PC-9 (cell line): ENCODE results near the gene NEB. TPM values are rescaled to one million over a fixed set of nuclear protein-coding genes. Genes with fewer than 3 reads are reported as not detected.

Experiments used
- BruUV-seq: library from RNA; stranded (reverse); fragments of 400-500 nt; replicated peaks from 2 replicates; lab custom pipeline; 2021; lab: Mats Ljungman, UMichigan
- CTCF ChIA-PET: fragments of 300-600 bp; sonication (Branson Sonifier 250); formaldehyde crosslinking; loops from one replicate; lab custom pipeline; 2022; ENCODE audit warnings: antibody characterized with exemption; lab: Charles Lee
- POLR2A ChIA-PET: fragments of 300-600 bp; sonication (Branson Sonifier 250); formaldehyde crosslinking; loops from one replicate; lab custom pipeline; 2022; ENCODE audit warnings: antibody characterized with exemption; ENCODE audit not compliant: unreplicated experiment; lab: Charles Lee
- DNase-seq, 2 experiments: peaks; one replicate each; pipeline versions ENCODE4 v3.0.0 to v3.0.0-alpha.2; 2015 to 2022; ENCODE audit warnings: mixed read lengths in 1 of 2
- H2AFZ ChIP-seq: fragments of 200-600 bp; sonication (generic); 2 replicates; pipeline ENCODE4 v1.8.1; 2017; ENCODE audit warnings: antibody characterized with exemption
- H3F3A ChIP-seq: fragments of 200-600 bp; sonication (generic); 2 replicates; pipeline ENCODE4 v1.8.1; 2017; ENCODE audit warnings: antibody characterized with exemption, mild to moderate bottlenecking, low read depth; ENCODE audit not compliant: insufficient read depth
- H3K27ac ChIP-seq: fragments of 200-600 bp; sonication (generic); 2 replicates; pipeline ENCODE4 v1.6.1; 2016; ENCODE audit warnings: mixed run types
- H3K27me3 ChIP-seq: fragments of 200-600 bp; sonication (generic); 2 replicates; pipeline ENCODE4 v1.6.1; 2016; ENCODE audit warnings: low read depth, mixed run types; ENCODE audit not compliant: insufficient read depth
- H3K36me3 ChIP-seq: fragments of 200-600 bp; sonication (generic); 2 replicates; pipeline ENCODE4 v1.6.1; 2016; ENCODE audit warnings: low read depth, mixed run types
- H3K4me1 ChIP-seq: fragments of 200-600 bp; sonication (generic); replicated peaks from 2 replicates; pipeline ENCODE4 v1.6.1; 2016; ENCODE audit warnings: mixed run types; ENCODE audit not compliant: insufficient read depth
- H3K4me2 ChIP-seq: fragments of 200-600 bp; sonication (generic); 2 replicates; pipeline ENCODE4 v1.6.1; 2017; ENCODE audit warnings: mixed run types
- H3K4me3 ChIP-seq: fragments of 200-600 bp; sonication (generic); 2 replicates; pipeline ENCODE4 v1.6.1; 2016; ENCODE audit warnings: mixed run types
- H3K79me2 ChIP-seq: fragments of 200-600 bp; sonication (generic); 2 replicates; pipeline ENCODE4 v1.6.1; 2017; ENCODE audit warnings: low read depth, mixed run types
- H3K9me2 ChIP-seq: fragments of 200-600 bp; sonication (generic); 2 replicates; pipeline ENCODE4 v1.8.1; 2017; ENCODE audit warnings: mild to moderate bottlenecking; ENCODE audit not compliant: insufficient read depth
- H3K9me3 ChIP-seq: fragments of 200-600 bp; sonication (generic); 2 replicates; pipeline ENCODE4 v1.8.1; 2016; ENCODE audit warnings: low read depth; ENCODE audit not compliant: insufficient read depth
- H4K20me1 ChIP-seq: fragments of 200-600 bp; sonication (generic); 2 replicates; pipeline ENCODE4 v1.8.1; 2017; ENCODE audit not compliant: insufficient read depth
- CTCF ChIP-seq: fragments of 200-600 bp; sonication (generic); conservative IDR thresholded peaks from 2 replicates; pipeline ENCODE4 v1.6.1; 2017; ENCODE audit warnings: mixed run types, antibody characterized with exemption, mild to moderate bottlenecking, moderate library complexity
- EZH2 ChIP-seq: fragments of 200-600 bp; sonication (generic); IDR thresholded peaks from 2 replicates; pipeline ENCODE4 v1.8.0; 2017; ENCODE audit warnings: antibody characterized with exemption, low read depth
- intact Hi-C: fragments of 100-400 bp; cut with micrococcal nuclease; formaldehyde crosslinking; loops from one replicate; pipeline ENCODE4 v1.10.0; 2022; ENCODE audit not compliant: unreplicated experiment
- total RNA-seq: library from RNA; stranded (reverse); gene quantifications from 2 replicates; pipeline ENCODE4 v1.2.3, GENCODE V29; 2021

Gene NEB
- total RNA-seq, 1 experiment from 2014 or later, result 0.15 TPM

GRCh38 chr2:151766437-151767153, 32.3 kb upstream of the NEB start:
- H3K4me2 ChIP-seq, result no peak overlapping the region
- no peak overlapping the region for H3K4me3 ChIP-seq
- H4K20me1 ChIP-seq, result no peaks in the 10 kb centered on the region
- no peak overlapping the region for H2AFZ ChIP-seq
- H3K36me3 ChIP-seq, result no peaks in the 10 kb centered on the region
- no peaks in the 10 kb centered on the region for H3K9me3 ChIP-seq
- CTCF ChIA-PET, result no interaction called here
- no peak for TF ChIP-seq CTCF
- TF ChIP-seq EZH2, result no peak
- H3K4me1 ChIP-seq, result peaks cover 10% of the 10 kb centered on the region
- H3K27ac ChIP-seq, result no peak overlapping the region
- no peaks in the 10 kb centered on the region for H3K9me2 ChIP-seq
- no peaks in the 10 kb centered on the region for H3K27me3 ChIP-seq
- POLR2A ChIA-PET, result no interaction called here
- H3K79me2 ChIP-seq, result no peaks in the 10 kb centered on the region
- intact Hi-C loops, result no loop called here
- no TSS peak for BruUV-seq
- DNase-seq, result no peak
- H3F3A ChIP-seq, result no peaks in the 10 kb centered on the region

- intact Hi-C loops, result no loop called here
- no peak for DNase-seq
- no peak overlapping the region for H3K4me3 ChIP-seq
- no peaks in the 10 kb centered on the region for H3K36me3 ChIP-seq
- H3K4me2 ChIP-seq, result no peak overlapping the region
- no TSS peak for BruUV-seq
- H3K79me2 ChIP-seq, result no peaks in the 10 kb centered on the region
- ChIA-PET POLR2A (no interaction called here), CTCF (no interaction called here)
- no peak overlapping the region for H2AFZ ChIP-seq
- no peaks in the 10 kb centered on the region for H3K27me3 ChIP-seq
- H4K20me1 ChIP-seq, result no peaks in the 10 kb centered on the region
- no peaks in the 10 kb centered on the region for H3K9me2 ChIP-seq
- no peaks in the 10 kb centered on the region for H3F3A ChIP-seq
- H3K4me1 ChIP-seq, result peaks cover 10% of the 10 kb centered on the region
- no peaks in the 10 kb centered on the region for H3K9me3 ChIP-seq
- H3K27ac ChIP-seq, result no peak overlapping the region
- TF ChIP-seq EZH2 (no peak), CTCF (no peak)
Measured at GRCh38 chr2:151765760-151766410, 31.6 kb upstream of the NEB start.

- Histone ChIP-seq H3K9me2 (no peaks in the 10 kb centered on the region), H3F3A (no peaks in the 10 kb centered on the region), H3K79me2 (no peaks in the 10 kb centered on the region), H3K4me3 (no peak overlapping the region), H2AFZ (no peak overlapping the region), H3K27me3 (no peaks in the 10 kb centered on the region), H4K20me1 (no peaks in the 10 kb centered on the region), H3K4me2 (no peak overlapping the region), H3K4me1 (peaks cover 6% of the 10 kb centered on the region), H3K36me3 (no peaks in the 10 kb centered on the region), H3K9me3 (no peaks in the 10 kb centered on the region), H3K27ac (no peak overlapping the region)
- intact Hi-C loops, result no loop called here
- no TSS peak for BruUV-seq
- CTCF ChIA-PET, result no interaction called here
- TF ChIP-seq EZH2 (no peak), CTCF (no peak)
- POLR2A ChIA-PET, result no interaction called here
- no peak for DNase-seq
Measured at GRCh38 chr2:151762694-151763093, 28.4 kb upstream of the NEB start.
